Renal cortex interstitium (tissue), 11 donors: ENCODE measurements around the gene CNOT6. TPM values are rescaled to one million over a fixed set of nuclear protein-coding genes. Genes with fewer than 3 reads are reported as not detected.
"Not testable (repeated sequence)": the region's sequence is repeated elsewhere in the genome, so short reads cannot be mapped to it uniquely, and the experiment has no call there.

Source experiments
- DNase-seq, 11 donors: peaks; one replicate each; pipeline ENCODE4 v3.0.0-alpha.2; 2013; ENCODE audit warnings: low read depth in 9 of 11, low spot score in 4 of 11; ENCODE audit errors: extremely low read depth in 1 of 11
- polyA plus RNA-seq, 3 donors: library from polyadenylated mRNA; unstranded; fragments of 120-200 nt; gene quantifications; one replicate each; pipeline ENCODE4 v1.2.1, GENCODE V29; 2013; ENCODE audit not compliant: insufficient read length in 3 of 3

Gene CNOT6
- polyA plus RNA-seq, 3 donors, result 53.9 to 70.3 (median 61.6) TPM

DNA sequence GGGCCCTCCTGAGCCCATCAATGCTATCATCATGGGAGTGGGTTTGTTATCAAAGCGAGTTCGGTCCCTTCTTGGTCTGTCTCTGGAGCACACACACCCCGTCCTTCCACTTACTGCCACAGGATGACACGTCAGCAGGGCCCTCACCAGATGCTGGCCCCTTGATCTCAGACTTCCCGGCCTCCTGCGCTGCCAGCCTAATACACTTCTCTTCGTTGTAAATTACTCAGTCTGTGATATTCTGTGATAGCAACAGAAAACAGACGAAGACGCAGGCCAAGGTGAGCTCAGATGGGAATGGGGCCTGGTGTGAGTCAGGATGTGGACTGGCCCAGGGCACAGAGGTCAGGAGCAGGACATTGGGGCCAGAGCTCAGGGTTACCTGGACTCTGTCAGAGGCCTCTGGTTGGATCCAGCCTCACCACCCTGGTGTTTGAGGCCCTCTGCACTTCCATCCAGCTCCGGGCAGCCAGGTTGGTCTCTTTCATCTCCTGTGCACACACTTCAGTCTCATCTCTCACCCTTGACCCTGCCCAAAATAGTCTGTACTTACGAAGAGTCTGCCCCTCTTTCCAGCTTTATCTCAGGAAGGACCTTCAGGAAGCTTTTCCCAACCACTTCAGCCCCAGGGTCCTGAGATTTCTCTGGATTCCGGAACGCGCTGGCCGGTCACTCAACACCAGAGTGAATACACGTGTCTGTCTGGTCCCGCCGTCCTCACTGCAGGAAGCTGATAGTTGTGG, 26.0 kb upstream of the CNOT6 start:
- no peak for DNase-seq

DNA sequence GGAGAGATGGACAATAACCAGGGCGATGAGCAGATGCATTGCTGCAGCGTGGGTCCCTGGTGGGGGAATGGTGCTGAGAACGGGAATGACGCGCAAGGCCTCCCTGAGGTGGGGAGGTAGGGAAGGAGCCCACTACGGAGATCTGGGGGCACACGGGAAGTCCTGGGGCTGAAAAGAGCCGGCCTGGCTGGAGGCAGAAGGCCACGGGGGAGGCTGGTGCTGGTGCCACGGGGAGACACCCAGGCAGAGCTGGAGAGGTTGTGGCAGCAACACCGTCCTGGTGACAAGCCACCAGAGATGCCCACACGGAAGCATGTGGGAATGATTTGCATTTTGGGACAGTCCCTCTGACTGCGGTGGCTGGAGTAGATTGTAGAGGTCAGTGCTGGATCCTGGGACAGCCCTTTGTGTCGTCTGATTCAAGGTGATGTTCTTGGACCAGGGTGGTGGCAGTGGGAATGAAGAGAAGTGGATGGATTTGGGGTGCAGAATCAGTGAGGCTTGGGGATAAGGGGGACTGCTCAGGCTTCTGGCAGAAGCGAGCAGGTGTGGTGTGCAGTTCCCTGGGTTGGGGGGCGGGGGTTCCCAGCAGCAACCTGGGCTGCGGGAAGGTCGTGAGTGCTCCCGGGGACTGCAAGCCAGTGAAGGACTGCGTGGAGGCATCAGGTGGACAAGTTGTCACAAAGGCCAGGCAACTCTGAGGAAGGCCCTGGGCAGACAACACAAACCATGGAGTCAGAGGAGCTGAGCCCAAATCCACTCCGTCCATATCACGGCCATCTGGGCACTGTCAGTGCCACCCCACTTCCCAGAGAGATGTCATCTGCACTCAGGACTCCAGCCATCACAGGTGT, 25.2 kb upstream of the CNOT6 start:
- DNase-seq, result no peak

DNA sequence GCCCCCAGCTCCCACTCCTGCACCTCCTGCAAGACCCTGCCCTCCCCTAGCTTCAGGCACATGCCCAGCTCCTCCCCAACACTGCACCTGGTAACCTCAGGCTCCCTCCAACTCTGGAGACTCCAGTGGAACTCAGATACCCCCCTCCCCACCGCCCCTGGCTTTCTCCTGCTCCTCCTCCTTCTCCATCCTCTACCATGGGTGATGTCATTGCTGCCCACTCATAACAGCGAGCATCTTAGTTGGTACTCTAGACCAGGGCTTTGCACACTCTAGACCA, 24.7 kb upstream of the CNOT6 start:
- DNase-seq, result no peak

DNA sequence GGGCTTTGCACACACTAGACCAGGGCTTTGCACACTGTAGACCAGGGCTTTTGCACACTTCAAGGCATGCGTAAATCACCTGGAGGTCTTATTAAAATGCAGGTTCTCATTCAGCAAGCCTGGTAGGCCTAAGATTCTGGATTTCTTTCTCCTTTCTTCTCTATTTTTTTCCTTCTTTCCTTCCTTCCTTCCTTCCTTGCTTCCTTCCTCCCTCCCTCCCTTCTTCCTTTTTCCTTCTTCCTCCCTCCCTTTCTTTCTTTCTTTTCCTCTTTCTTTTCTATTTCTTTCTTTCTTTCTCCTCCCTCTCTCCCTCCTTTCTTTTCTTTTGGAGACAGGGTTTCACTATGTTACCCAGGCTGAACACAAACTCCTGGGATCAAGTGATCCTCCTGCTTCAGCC, 24.3 kb upstream of the CNOT6 start:
- no peak for DNase-seq

DNA sequence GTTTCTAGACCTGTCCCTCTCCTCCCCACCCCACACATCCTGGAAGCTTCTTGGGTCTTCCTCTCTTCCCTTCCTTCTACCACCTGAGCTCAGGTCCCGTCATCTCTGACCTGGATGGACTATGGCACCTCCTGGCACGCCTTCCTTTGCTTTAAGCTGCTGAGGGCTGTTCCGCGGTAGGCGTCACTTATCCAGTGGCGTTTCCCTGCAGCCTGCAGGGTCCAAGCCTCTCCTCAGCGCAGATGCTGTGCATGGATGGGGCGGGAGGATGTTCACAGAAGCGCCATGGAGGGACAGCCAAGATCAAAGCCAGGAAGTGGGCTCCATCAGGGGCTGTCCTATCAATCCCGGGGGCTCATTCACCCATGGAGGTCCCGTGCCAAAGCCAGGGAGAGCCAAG, 23.8 kb upstream of the CNOT6 start:
- DNase-seq, result no peak

DNA sequence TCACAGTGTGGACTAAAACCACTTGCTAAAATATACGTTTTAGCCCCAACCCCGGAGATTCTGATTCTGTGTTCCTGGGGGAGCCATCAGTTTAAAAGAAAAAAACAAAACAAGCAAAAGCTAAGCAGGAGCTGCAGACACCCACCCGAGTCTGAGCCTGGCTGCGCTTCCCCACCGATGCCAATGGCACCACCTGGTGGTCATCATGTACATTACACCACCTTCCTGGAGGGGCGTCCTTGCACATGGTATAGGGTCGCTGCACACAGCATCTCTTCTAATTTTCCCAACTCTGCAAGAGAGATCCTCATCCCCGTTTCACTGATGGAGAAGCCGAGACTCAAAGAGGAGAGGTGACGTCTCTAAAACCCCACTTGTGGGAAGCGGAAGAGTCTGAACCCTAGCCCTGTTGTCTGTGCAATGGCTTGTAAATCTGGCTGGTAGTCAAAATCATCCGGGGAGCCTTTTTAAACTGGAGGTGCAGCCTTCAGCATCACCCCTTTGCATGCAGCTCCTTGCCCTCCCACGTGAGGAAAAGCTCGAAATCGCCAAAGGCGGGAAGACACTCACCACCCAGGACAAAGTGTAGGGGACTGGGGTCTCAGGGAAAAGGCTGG, 23.1 kb upstream of the CNOT6 start:
- peak in 6 of 11 donors; percentile 49 to 74 (median 63) for DNase-seq

DNA sequence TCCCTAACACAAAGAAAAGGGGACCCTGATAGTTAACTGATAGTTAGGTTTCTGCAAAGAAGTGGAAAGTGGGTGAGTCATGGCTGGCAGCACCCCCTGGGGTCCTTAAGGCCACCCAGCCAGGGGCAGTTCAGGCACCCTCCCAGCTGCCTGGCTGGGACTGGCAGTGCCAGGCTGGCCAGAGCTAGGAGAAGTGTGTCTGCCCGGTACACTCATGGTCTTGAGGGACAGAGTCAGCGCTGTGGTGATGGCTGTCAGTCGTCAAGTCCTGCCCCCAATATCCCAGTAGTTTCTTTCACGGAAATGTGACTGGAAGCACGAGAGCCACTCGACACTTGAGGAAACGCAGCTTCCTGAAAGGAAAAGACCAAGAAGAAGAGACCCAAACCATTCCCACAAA, 22.3 kb upstream of the CNOT6 start:
- no peak for DNase-seq

DNA sequence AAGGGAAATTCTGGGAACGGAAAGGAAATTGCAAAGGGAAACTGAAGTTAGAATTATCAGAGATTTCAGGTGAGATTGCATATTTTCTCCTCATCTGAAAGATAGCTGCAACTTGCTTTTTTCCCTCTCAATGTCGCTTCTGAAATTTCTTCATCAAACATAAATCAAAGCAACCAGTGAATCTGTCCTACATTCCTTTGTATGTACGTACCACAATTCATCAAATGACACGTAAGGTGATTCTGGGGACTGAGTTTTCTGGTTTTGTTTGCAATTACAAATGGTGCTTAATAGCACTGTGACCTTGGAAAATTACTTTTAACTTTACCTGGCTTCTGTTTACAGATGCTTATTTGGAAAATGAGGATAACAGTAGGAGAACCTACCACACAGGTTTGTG, 21.9 kb upstream of the CNOT6 start:
- DNase-seq, result no peak

DNA sequence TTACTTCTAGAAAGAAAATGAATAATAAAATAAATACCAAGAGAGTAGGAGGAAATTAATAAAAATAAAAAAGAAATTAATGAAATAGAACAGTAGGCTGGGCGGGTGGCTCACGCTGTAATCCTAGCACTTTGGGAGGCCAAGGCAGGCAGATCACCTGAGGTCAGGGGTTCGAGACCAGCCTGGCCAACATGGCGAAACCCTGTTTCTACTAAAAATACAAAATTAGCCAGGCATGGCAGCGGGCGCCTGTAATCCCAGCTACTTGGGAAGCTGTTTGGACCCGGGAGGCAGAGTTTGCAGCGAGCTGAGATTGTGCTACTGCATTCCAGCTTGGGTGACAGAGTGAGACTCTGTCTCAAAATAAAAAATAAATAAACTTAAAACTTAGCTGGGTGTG, 20.8 kb upstream of the CNOT6 start:
- not testable (repeated sequence) for DNase-seq

DNA sequence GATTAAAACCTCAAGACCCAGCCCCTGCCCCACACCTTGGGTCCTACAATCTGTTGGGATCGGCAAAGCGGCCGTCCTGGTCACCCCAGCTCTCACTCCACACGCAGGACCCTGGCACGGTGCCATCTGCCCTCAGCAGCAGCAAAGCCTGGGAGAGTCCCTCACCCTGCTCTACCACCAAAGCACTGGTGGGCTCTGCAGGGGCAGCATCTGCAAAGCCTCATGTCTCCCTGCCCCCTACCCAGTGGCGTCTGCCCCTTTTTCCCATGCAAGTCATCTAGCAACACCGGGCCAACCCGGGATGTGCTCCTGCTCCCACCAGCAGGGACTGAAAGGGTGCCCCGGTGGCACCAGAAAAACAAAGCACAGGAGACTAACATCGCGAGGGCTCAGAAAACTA, 19.6 kb upstream of the CNOT6 start:
- no peak for DNase-seq

DNA sequence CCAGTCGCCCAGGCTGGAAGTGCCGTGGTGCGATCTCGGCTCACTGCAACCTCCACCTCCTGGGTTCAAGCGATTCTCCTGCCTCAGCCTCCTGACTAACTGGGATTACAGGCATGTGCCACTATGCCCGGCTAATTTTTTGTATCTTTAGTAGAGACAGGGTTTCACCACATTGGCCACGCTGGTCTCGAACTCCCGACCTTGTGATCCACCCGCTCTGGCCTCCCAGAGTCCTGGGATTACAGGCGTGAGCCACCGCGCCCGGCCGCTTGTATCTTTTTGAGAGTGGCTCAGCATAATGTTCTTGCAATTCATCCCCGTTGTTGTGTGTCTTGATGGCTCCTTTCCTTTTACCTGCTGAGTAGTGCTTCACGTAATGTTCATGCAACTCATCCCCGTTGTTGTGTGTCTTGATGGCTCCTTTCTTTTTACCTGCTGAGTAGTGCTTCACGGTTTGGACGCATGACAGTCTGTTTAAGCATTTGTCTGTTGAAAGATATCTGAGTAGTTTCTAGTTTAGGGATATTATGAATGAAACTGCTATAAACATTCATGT, 18.1 kb upstream of the CNOT6 start:
- DNase-seq, result not testable (repeated sequence)

DNA sequence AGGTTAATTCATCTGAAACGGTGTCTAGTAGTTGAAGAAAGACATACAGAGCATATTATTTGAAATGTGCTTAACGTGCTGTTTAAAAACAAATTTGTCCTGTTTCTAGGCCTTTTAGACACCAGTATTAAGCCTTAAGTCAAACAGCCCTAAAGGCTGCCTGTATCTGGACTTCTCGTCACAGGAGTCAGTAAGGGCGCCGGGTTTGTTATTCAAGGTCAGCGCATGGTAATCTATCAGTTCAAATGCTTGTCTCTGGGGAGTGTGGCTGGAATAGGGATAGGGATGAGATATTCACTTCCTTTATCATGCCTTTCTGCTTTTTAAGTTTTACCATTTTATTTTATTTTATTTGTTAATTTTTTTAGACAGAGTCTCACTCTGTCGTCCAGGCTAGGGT, 9.4 kb upstream of the CNOT6 start:
- DNase-seq, result no peak

DNA sequence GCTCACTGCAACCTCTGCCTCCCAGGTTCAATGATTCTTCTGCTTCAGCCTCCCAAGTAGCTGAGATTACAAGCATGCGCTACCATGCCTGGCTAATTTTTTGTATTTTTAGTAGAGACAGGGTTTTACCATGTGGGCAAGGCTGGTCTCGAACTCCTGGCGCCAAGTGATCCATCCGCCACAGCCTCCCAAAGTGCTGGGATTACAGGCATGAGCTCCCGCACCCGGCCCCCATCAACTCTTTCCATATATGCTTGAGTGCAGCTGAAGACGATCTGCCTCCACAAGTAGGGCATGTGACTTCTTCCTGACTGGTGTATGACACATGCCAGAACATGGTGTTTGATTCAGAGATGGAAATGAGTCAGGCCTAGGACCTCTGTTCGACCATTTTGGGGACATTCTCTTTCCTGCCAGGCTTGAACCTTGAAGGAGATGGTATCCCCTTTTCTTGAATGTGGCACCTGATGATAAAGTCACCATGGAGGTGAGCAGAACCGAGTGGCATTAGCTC, 7.5 kb upstream of the CNOT6 start:
- no peak for DNase-seq

DNA sequence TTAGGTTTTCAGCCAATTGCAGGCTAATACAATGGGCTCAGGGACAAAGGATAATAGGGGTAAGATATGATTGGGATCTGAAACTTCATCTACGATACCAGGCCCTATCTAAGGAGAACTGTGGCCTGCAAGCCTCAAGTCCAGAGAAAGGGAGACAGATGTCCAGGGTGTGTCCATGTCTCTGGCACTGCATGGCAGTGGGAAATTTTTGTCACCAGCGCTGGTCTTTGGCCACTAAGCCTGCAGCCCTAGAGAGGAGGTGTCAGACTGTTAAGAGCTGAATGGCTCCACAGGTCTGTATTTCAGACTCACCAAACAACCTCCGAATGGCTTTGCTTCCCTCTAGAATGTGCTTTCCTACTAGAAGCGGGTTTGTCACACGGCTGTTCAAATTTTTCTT, 6.6 kb upstream of the CNOT6 start:
- DNase-seq, result no peak

DNA sequence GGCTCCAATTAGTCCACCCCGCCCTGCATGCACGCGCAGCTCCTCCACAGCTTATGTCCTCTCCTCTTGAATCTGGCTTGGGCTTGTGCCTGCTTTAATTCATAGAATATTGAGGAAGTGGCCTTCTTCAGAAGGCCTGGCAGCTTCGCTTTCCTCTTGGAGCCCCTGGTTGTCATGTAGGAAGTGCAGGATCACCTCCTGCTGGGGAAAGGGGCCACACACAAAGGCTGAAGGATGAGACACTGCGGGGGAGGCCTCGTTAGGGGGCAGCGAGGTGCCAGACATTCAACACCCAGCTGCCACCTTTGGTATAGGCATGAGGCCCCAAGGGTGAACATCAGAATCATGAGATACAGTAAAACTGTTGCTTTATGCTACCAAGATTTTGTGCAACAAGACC, 2.7 kb upstream of the CNOT6 start:
- peak in 1 of 11 donors; percentile 36 for DNase-seq

DNA sequence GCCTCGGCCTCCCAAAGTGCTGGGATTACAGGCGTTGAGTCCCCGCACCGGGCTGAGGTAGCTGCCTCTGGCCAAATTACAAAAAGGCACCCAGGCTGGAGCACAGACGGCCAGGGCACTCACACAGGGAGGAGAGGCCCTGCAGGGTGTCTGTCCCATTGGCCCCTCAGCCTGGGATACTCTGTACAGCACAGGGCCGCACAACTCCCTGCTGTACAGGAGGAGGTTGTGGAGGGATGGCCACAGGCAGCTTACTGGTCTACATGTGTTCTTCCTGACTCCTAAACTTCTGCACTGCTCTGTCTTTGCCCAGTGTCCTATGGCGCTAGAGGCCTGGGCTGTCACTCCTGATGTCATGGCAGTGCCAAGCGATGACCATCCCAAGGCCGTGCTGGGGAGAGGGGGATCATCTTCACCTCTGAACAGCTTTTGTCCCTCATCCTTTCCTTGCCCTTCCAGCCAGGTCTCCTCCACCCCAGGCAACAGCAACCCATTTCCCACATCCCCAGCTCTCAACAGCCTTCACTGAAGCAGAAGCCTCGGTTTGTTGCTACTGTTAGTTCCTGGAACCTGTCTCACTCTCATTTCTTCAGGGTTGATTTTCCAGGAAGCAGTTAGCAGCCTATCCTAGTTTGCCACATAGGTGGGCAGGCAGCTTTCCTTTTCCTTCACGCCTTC, 1.8 kb upstream of the CNOT6 start:
- no peak for DNase-seq

DNA sequence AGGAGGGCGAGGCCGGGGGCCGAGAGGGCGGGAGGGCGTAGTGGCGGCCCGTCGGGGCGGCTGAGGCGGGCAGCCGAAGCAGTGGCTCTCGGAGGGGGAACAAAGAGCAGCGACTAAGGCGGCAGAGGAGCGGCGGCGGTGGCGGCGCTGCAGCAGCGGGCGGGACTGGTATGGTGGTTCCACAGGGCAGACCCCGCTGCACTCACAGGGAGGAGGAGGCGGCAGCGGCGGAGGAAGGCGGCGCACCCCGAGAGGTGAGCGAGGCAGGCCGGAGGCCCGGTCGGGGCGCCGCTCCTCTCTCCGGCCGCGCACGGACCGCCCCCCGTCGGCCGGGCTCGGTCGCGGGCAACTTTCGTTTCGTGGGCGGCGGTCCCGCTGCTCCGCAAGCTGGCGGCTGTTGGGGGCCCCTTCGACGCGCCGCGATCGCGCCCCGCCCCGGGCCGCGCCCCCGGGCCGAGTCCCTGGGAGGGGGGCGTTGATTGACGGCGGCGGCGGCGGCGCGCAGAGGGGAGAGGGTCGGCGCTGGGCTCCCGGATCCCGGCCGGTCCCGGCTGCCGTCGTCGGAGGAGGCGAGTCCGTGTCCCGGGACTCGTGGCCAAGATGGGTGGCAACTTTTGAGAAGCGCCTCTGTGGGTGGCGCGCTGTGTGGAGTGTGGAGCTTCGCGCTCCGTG, 467 bp downstream of the CNOT6 start:
- peak in 4 of 11 donors; percentile 33 to 45 (median 36) for DNase-seq

DNA sequence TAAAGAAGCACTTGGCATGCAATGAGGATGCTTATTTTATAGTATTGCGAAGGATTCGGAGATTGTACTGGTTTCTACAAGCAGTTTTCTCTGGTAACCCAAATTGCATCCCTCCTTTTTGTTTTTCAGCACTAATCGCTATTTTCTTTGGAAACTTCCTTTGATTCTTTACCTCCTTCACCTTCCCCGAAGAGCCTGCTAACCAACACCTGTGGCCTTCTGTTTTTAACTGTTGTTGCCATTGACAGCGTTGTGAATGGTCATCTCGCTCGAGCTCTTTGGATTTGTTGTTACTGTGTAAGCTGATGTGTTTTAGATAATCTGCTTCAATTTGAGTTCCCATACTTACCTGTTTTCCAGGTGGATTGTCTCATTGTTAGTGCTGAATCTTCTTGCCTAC, 1.1 kb downstream of the CNOT6 start:
- no peak for DNase-seq
